Stimulated activated CD4-positive, alpha-beta T cell treated with anti-CD3 and anti-CD28 coated beads, Interleukin-1b, Interleukin-23, amount 100 ng/mL, for 4 hours (primary cell): ENCODE data around the gene SRA1.
"Not testable (repeated sequence)": the region's sequence is repeated elsewhere in the genome, so short reads cannot be mapped to it uniquely, and the experiment has no call there.

ENCODE experiments used
- DNase-seq, 2 donors: peaks; one replicate each; pipeline ENCODE4 v3.0.0-alpha.2; 2020; ENCODE audit warnings: low read depth in 2 of 2

SRA1 gene

GRCh38 chr5:140557136-140557805 lies at the start of gene SRA1:
Gene SRA1 (minus strand): TSS chr5:140557473. CDS start chr5:140557452, 21 bp downstream.
- DNase-seq: peak; percentile 63 to 80

GRCh38 chr5:140607031-140607430 lies 49.8 kb upstream of the SRA1 start:
- no peak for DNase-seq

GRCh38 chr5:140605879-140606278 lies 48.6 kb upstream of the SRA1 start:
- DNase-seq: no peak

GRCh38 chr5:140603734-140604133 lies 46.5 kb upstream of the SRA1 start:
- DNase-seq: no peak

GRCh38 chr5:140603446-140603698 lies 46.1 kb upstream of the SRA1 start:
- not testable (repeated sequence) for DNase-seq

- DNase-seq: no peak
Measured at GRCh38 chr5:140602147-140602546, 44.9 kb upstream of the SRA1 start.

GRCh38 chr5:140600096-140600495 lies 42.8 kb upstream of the SRA1 start:
- DNase-seq: no peak

GRCh38 chr5:140598836-140599235 lies 41.6 kb upstream of the SRA1 start:
- no peak for DNase-seq

- DNase-seq: no peak
Measured at GRCh38 chr5:140596321-140596741, 39.1 kb upstream of the SRA1 start.

- no peak for DNase-seq
Measured at GRCh38 chr5:140595538-140596300, 38.4 kb upstream of the SRA1 start.

GRCh38 chr5:140594169-140594568 lies 36.9 kb upstream of the SRA1 start:
- no peak for DNase-seq

- not testable (repeated sequence) for DNase-seq
Measured at GRCh38 chr5:140593070-140593469, 35.8 kb upstream of the SRA1 start.

GRCh38 chr5:140591747-140592372 lies 34.6 kb upstream of the SRA1 start:
- no peak for DNase-seq

- no peak for DNase-seq
Measured at GRCh38 chr5:140590861-140591260, 33.6 kb upstream of the SRA1 start.

GRCh38 chr5:140588311-140589070 lies 31.2 kb upstream of the SRA1 start:
- DNase-seq: no peak

- DNase-seq: no peak
Measured at GRCh38 chr5:140587495-140587894, 30.2 kb upstream of the SRA1 start.

GRCh38 chr5:140579188-140579747 lies 22.0 kb upstream of the SRA1 start:
- not testable (repeated sequence) for DNase-seq

- no peak for DNase-seq
Measured at GRCh38 chr5:140576776-140577201, 19.5 kb upstream of the SRA1 start.

GRCh38 chr5:140575309-140575708 lies 18.0 kb upstream of the SRA1 start:
- DNase-seq: no peak

- no peak for DNase-seq
Measured at GRCh38 chr5:140574165-140574564, 16.9 kb upstream of the SRA1 start.

- DNase-seq: no peak
Measured at GRCh38 chr5:140573683-140574082, 16.4 kb upstream of the SRA1 start.

- DNase-seq: no peak
Measured at GRCh38 chr5:140571105-140571504, 13.8 kb upstream of the SRA1 start.
